Thoracic aorta (tissue), 2 donors: ENCODE data around the gene NAV2. TPM values are rescaled to one million over a fixed set of nuclear protein-coding genes. Genes with fewer than 3 reads are reported as not detected.
A peak's percentile ranks its signal among the peaks of the same experiment; 100 is the strongest.

Experiments used
- ATAC-seq: fragments of 150-250 bp; one replicate; pipeline ENCODE4 v1.8.0; 2017; ENCODE audit warnings: low read depth; ENCODE audit not compliant: insufficient number of reproducible peaks, low FRiP score
- DNase-seq: peaks from one replicate; pipeline ENCODE4 v3.0.0-alpha.2; 2020; ENCODE audit warnings: low spot score
- H3K27ac ChIP-seq, 2 donors: fragments of 200-600 bp; sonication (generic); 1 replicate in 1 of 2; 2 replicates in 1 of 2; pipeline ENCODE4 v1.5.1; 2016; ENCODE audit warnings: mild to moderate bottlenecking in 2 of 2, moderate library complexity in 2 of 2
- H3K27me3 ChIP-seq: fragments of 200-600 bp; sonication (generic); replicated peaks from 2 replicates; pipeline ENCODE4 v1.6.0; 2016; ENCODE audit warnings: mild to moderate bottlenecking; ENCODE audit not compliant: insufficient read depth
- H3K36me3 ChIP-seq: fragments of 200-600 bp; sonication (generic); one replicate; pipeline ENCODE4 v1.5.1; 2016
- H3K4me1 ChIP-seq, 2 donors: fragments of 200-600 bp; sonication (generic); 1 replicate in 1 of 2; 2 replicates in 1 of 2; pipeline versions ENCODE4 v1.5.1 to v1.6.0; 2016; ENCODE audit warnings: low read depth in 2 of 2, mild to moderate bottlenecking in 1 of 2; ENCODE audit not compliant: control insufficient read depth in 1 of 2
- H3K4me3 ChIP-seq: fragments of 200-600 bp; sonication (generic); 2 replicates; pipeline ENCODE4 v1.5.1; 2016; ENCODE audit warnings: mild to moderate bottlenecking
- H3K9me3 ChIP-seq: fragments of 200-600 bp; sonication (generic); 2 replicates; pipeline ENCODE4 v1.5.1; 2016
- CTCF ChIP-seq: fragments of 200-600 bp; sonication (generic); IDR thresholded peaks from one replicate; pipeline ENCODE4 v1.5.1; 2019; ENCODE audit warnings: antibody characterized with exemption
- total RNA-seq, 2 donors: library from RNA; depleted of rRNA; stranded (reverse); fragments of >200 nt; gene quantifications; one replicate each; pipeline versions ENCODE4 v1.1.0 to v1.2.3, GENCODE V29; 2016

The NAV2 gene
- total RNA-seq, 2 donors from 2014 or later, result 125 to 230 TPM

- peak overlapping the region in 1 of 2 donors; percentile 94 for H3K27ac ChIP-seq
- no peak for DNase-seq
- TF ChIP-seq CTCF, result no peak
Measured at GRCh38 chr11:19670030-19670791, 42.4 kb upstream of the NAV2 start.

GRCh38 chr11:19672586-19673206, 39.9 kb upstream of the NAV2 start:
- no peak for DNase-seq
- Histone ChIP-seq H3K36me3 (no peaks in the 10 kb centered on the region), H3K27me3 (no peaks in the 10 kb centered on the region), H3K9me3 (no peaks in the 10 kb centered on the region), H3K4me1 (peaks cover 25 to 87% of the 10 kb centered on the region in 2 donors), H3K27ac (peak overlapping the region; percentile 94 to 95), H3K4me3 (no peak overlapping the region)
- TF ChIP-seq CTCF, result no peak
- ATAC-seq, result no peak

More at GRCh38 chr11:19670030-19670791, 42.4 kb upstream of the NAV2 start:
- Histone ChIP-seq H3K4me3 (no peak overlapping the region), H3K36me3 (no peaks in the 10 kb centered on the region), H3K27me3 (no peaks in the 10 kb centered on the region), H3K9me3 (no peaks in the 10 kb centered on the region), H3K4me1 (peaks cover 22 to 67% of the 10 kb centered on the region in 2 donors)
- no peak for ATAC-seq

GRCh38 chr11:19673924-19674729, 38.5 kb upstream of the NAV2 start:
- peak overlapping the region; percentile 24 for H3K4me3 ChIP-seq
- no peak for TF ChIP-seq CTCF
- no peaks in the 10 kb centered on the region for H3K9me3 ChIP-seq
- peaks cover 32 to 95% of the 10 kb centered on the region in 2 donors for H3K4me1 ChIP-seq
- H3K27ac ChIP-seq, result peak overlapping the region; percentile 94 to 95
- no peaks in the 10 kb centered on the region for H3K27me3 ChIP-seq
- no peaks in the 10 kb centered on the region for H3K36me3 ChIP-seq
- DNase-seq (peak; percentile 50), ATAC-seq (peak; percentile 77)

GRCh38 chr11:19674836-19675235, 37.8 kb upstream of the NAV2 start:
- no peak for TF ChIP-seq CTCF
- peaks cover 36 to 97% of the 10 kb centered on the region in 2 donors for H3K4me1 ChIP-seq
- H3K4me3 ChIP-seq, result no peak overlapping the region
- DNase-seq (no peak), ATAC-seq (no peak)
- H3K27me3 ChIP-seq, result no peaks in the 10 kb centered on the region
- H3K36me3 ChIP-seq, result no peaks in the 10 kb centered on the region
- peak overlapping the region; percentile 94 to 95 for H3K27ac ChIP-seq
- no peaks in the 10 kb centered on the region for H3K9me3 ChIP-seq

- Histone ChIP-seq H3K36me3 (no peaks in the 10 kb centered on the region), H3K4me1 (peaks cover 37 to 95% of the 10 kb centered on the region in 2 donors), H3K27me3 (no peaks in the 10 kb centered on the region), H3K4me3 (no peak overlapping the region), H3K27ac (peak overlapping the region; percentile 94 to 95), H3K9me3 (no peaks in the 10 kb centered on the region)
- no peak for ATAC-seq
- no peak for DNase-seq
- no peak for TF ChIP-seq CTCF
Measured at GRCh38 chr11:19675397-19675796, 37.2 kb upstream of the NAV2 start.
